DOHH2 (cell line): ENCODE data around the gene RAI1.

ENCODE experiments used
- H3F3A ChIP-seq: fragments of 200-600 bp; sonication (generic), shearing (Covaris generic); 2 replicates; pipeline ENCODE4 v1.6.0; 2016; ENCODE audit warnings: antibody characterized with exemption, mild to moderate bottlenecking; ENCODE audit not compliant: control insufficient read depth, insufficient read depth
- H3K27ac ChIP-seq: fragments of 200-600 bp; sonication (generic); 2 replicates; pipeline ENCODE4 v1.5.1; 2014; ENCODE audit warnings: low read depth, mild to moderate bottlenecking, low read length, moderate library complexity
- H3K27me3 ChIP-seq: fragments of 200-600 bp; sonication (generic); 2 replicates; pipeline ENCODE4 v1.6.1; 2014; ENCODE audit warnings: mild to moderate bottlenecking, low read length, mixed read lengths; ENCODE audit not compliant: control insufficient read depth
- H3K36me3 ChIP-seq: fragments of 200-600 bp; sonication (generic); 2 replicates; pipeline ENCODE4 v1.6.1; 2014; ENCODE audit warnings: mild to moderate bottlenecking, low read length, moderate library complexity, mixed read lengths; ENCODE audit not compliant: control insufficient read depth
- H3K4me1 ChIP-seq: fragments of 200-600 bp; sonication (generic); 2 replicates; pipeline ENCODE4 v1.6.1; 2014; ENCODE audit warnings: mild to moderate bottlenecking, low read length, mixed read lengths; ENCODE audit not compliant: control insufficient read depth
- H3K4me2 ChIP-seq: fragments of 200-600 bp; sonication (generic); 2 replicates; pipeline ENCODE4 v1.6.0; 2014; ENCODE audit warnings: mild to moderate bottlenecking, low read length, moderate library complexity
- H3K4me3 ChIP-seq: fragments of 200-600 bp; sonication (generic); 2 replicates; pipeline ENCODE4 v1.5.1; 2014; ENCODE audit warnings: mild to moderate bottlenecking, low read length, mixed read lengths
- H3K79me2 ChIP-seq: fragments of 200-600 bp; sonication (generic); 2 replicates; pipeline ENCODE4 v1.6.1; 2014; ENCODE audit warnings: mild to moderate bottlenecking, low read length, mixed read lengths; ENCODE audit not compliant: control insufficient read depth
- H3K9me2 ChIP-seq: fragments of 200-600 bp; sonication (generic); replicated peaks from 2 replicates; pipeline ENCODE4 v1.6.1; 2014; ENCODE audit warnings: mild to moderate bottlenecking, low read length, mixed read lengths; ENCODE audit not compliant: control insufficient read depth
- H3K9me3 ChIP-seq: fragments of 200-600 bp; sonication (generic); 2 replicates; pipeline ENCODE4 v1.6.1; 2014; ENCODE audit warnings: antibody characterized with exemption, low read length, mixed read lengths; ENCODE audit not compliant: control insufficient read depth, insufficient read depth
- H4K20me1 ChIP-seq: fragments of 200-600 bp; sonication (generic); 2 replicates; pipeline ENCODE4 v1.6.0; 2014; ENCODE audit warnings: low read depth, mild to moderate bottlenecking, antibody characterized with exemption, low read length, moderate library complexity; ENCODE audit not compliant: control insufficient read depth, insufficient read depth
- CTCF ChIP-seq: fragments of 200-600 bp; sonication (generic); IDR thresholded peaks from one replicate; pipeline ENCODE4 v1.5.1; 2014; ENCODE audit warnings: antibody characterized with exemption, mild to moderate bottlenecking, low read depth, low read length; ENCODE audit not compliant: poor library complexity, severe bottlenecking
- EZH2phosphoT487 ChIP-seq: fragments of 200-600 bp; sonication (generic); IDR thresholded peaks from 2 replicates; pipeline ENCODE4 v1.6.1; 2017; ENCODE audit warnings: borderline replicate concordance, mild to moderate bottlenecking, antibody characterized with exemption, low read length, moderate library complexity, mixed read lengths

Gene RAI1

DNA sequence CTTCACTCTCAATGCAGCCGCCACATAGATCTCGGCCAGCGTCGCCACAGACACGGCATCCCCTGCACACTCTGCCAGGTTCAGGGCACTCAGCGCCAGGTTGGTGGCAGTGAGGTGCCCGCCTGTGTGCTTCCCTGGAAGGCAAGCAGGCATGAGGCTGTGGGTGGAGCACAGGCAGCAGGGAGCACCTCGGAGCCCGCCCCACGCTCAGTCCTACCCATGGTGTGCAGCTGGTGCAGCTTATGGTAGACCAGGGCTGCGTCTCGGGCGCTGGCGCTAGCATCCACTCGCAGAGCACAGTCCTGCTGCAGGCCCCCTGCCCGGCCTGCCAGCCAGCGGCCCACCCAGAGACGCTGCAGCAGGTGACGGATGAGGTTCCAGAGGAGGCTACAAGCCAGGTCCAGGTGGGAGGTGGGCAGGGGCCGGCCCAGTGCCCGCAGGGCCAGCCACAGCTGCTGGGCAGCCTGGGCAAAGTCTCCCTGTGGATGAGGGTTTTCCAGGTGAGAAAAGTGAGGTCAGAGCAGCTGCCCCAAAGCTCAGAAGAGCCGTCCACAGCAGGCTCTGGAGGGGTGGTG, 135.1 kb downstream of the RAI1 start:
- Histone ChIP-seq H4K20me1 (peaks cover 2% of the 10 kb centered on the region; the same call in 1 of the 2 replicates), H3K4me2 (no peak overlapping the region), H3K4me3 (no peak overlapping the region), H3K9me2 (no peaks in the 10 kb centered on the region), H3F3A (peaks cover 5% of the 10 kb centered on the region), H3K36me3 (peaks cover 92% of the 10 kb centered on the region), H3K79me2 (peaks cover 16% of the 10 kb centered on the region), H3K4me1 (peaks cover 17% of the 10 kb centered on the region), H3K27me3 (no peaks in the 10 kb centered on the region), H3K27ac (no peak overlapping the region), H3K9me3 (no peaks in the 10 kb centered on the region)
- TF ChIP-seq CTCF (no peak), EZH2phosphoT487 (no peak)

GRCh38 chr17:17816831-17817551, 135.7 kb downstream of the RAI1 start:
- peaks cover 23% of the 10 kb centered on the region for H3K79me2 ChIP-seq
- no peak overlapping the region for H3K27ac ChIP-seq
- no peaks in the 10 kb centered on the region for H3K9me3 ChIP-seq
- H3K27me3 ChIP-seq: no peaks in the 10 kb centered on the region
- no peaks in the 10 kb centered on the region for H3K9me2 ChIP-seq
- H4K20me1 ChIP-seq: peaks cover 2% of the 10 kb centered on the region; the same call in 1 of the 2 replicates
- peaks cover 2% of the 10 kb centered on the region for H3F3A ChIP-seq
- H3K4me1 ChIP-seq: peaks cover 24% of the 10 kb centered on the region
- TF ChIP-seq CTCF: no peak
- no peak for TF ChIP-seq EZH2phosphoT487
- no peak overlapping the region for H3K4me2 ChIP-seq
- H3K4me3 ChIP-seq: no peak overlapping the region
- H3K36me3 ChIP-seq: peaks cover 92% of the 10 kb centered on the region

- H3K9me3 ChIP-seq: no peaks in the 10 kb centered on the region
- no peak overlapping the region for H3K4me3 ChIP-seq
- H3K27ac ChIP-seq: no peak overlapping the region
- H4K20me1 ChIP-seq: peaks cover 5% of the 10 kb centered on the region; the same call in 1 of the 2 replicates
- H3K36me3 ChIP-seq: peaks cover 92% of the 10 kb centered on the region
- no peak for TF ChIP-seq EZH2phosphoT487
- TF ChIP-seq CTCF: no peak
- H3F3A ChIP-seq: no peaks in the 10 kb centered on the region
- H3K79me2 ChIP-seq: peaks cover 28% of the 10 kb centered on the region
- H3K4me1 ChIP-seq: peaks cover 30% of the 10 kb centered on the region
- no peaks in the 10 kb centered on the region for H3K9me2 ChIP-seq
- no peak overlapping the region for H3K4me2 ChIP-seq
- no peaks in the 10 kb centered on the region for H3K27me3 ChIP-seq
Observed at GRCh38 chr17:17817552-17817947, 136.3 kb downstream of the RAI1 start.
